Germinal center (tissue), 1 donor: ENCODE data around the gene SDF4.
A peak's percentile ranks its signal among the peaks of the same experiment; 100 is the strongest.
"Not testable (repeated sequence)": the region's sequence is repeated elsewhere in the genome, so short reads cannot be mapped to it uniquely, and the experiment has no call there.

ENCODE experiments used
- DNase-seq: peaks from one replicate; pipeline ENCODE4 v3.0.0; 2012; ENCODE audit warnings: mixed read lengths, low spot score

Gene SDF4

DNA sequence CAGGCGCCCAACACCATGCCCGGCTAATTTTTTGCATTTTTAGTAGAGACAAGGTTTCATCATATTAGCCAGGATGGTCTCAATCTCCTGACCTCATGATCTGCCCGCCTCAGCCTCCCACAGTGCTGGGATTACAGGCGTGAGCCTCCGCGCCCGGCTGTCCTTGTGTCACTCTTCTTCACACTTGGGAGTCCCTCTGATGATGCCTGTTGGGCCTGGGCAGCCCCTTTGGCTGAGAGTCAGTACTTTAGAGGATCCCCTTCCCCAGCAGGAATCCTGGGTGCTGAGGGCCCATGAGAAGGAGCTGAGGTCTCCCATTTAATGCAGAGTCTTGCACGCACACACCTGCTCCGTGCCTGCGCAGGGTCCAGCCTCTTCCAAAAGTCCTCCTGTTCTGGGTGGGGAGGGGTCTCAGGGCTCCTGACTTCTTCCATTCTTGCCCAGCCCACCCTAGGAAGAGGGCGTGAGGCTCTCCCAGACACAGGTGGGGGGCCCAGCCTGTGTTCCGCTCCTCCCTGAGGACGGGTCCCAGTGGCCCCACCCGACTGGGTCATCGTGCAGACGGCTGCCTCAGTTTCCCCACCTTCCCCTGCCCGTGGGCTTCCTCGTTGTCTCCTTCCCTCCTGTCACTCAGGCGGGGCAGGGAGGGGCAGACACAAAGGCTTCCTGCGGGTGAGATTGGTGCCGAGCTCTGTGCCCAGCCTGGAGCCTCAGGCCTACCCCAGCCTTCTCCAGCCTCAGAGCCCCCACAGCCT lies 54.2 kb downstream of the SDF4 start:
- DNase-seq, result no peak

- no peak for DNase-seq
Observed at GRCh38 chr1:1176931-1177330, 54.9 kb downstream of the SDF4 start.

DNA sequence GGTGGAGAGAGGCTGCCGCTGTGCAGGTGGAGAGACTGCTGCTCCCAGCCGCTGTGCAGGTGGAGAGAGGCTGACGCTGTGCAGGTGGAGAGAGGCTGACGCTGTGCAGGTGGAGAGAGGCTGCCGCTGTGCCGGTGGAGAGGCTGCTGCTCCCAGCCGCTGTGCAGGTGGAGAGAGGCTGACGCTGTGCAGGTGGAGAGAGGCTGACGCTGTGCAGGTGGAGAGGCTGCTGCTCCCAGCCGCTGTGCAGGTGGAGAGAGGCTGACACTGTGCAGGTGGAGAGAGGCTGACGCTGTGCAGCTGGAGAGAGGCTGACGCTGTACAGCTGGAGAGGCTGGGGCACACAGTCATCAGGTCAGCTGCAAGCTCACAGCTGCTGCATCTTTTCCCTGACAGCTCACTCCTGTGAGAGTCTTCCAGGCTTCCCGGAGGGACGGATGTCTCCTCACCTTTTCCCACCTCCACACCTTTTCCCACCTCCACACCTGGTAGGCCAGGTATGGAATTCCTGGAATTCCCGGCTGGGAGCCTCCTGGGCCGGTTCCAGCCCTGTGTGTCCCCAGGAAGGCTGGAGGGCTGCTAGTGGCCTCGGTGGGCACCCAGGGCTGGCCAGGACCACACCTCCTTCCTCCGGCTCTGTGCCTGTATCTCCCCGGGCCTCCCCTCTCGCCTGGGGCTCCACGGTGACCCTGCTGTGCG lies 55.6 kb downstream of the SDF4 start:
- DNase-seq, result not testable (repeated sequence)

- DNase-seq, result no peak
Observed at GRCh38 chr1:1175221-1176062, 56.4 kb downstream of the SDF4 start.

GRCh38 chr1:1173793-1174415 lies 57.9 kb downstream of the SDF4 start, which contains the start of gene TTLL10:
Gene TTLL10 (plus strand): TSS chr1:1173880. CDS start chr1:1179216, 5,336 bp downstream.
- no peak for DNase-seq

- no peak for DNase-seq
Observed at GRCh38 chr1:1173061-1173792, 58.6 kb downstream of the SDF4 start.

GRCh38 chr1:1171546-1172340 lies 60.1 kb downstream of the SDF4 start:
- DNase-seq, result peak; percentile 52

DNA sequence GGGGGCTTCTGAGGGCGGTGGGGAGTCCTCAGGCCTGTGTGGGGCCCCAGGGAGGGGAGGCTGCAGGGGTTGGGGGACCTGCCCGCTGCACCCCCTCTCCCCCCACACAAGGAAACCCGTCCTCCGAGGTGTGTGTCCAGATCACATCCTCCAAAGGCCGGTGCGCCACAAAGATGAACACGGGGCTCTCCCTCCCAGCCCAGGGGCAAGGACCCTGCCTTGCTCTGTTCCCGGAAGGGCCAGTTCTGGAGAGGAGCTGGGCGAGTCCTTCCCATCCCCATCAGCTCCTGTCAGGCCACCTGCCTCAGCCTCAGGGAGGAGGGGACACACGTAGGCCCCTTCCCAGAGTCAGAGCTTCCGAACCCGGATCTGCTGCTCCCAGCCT lies 60.6 kb downstream of the SDF4 start:
- no peak for DNase-seq

DNA sequence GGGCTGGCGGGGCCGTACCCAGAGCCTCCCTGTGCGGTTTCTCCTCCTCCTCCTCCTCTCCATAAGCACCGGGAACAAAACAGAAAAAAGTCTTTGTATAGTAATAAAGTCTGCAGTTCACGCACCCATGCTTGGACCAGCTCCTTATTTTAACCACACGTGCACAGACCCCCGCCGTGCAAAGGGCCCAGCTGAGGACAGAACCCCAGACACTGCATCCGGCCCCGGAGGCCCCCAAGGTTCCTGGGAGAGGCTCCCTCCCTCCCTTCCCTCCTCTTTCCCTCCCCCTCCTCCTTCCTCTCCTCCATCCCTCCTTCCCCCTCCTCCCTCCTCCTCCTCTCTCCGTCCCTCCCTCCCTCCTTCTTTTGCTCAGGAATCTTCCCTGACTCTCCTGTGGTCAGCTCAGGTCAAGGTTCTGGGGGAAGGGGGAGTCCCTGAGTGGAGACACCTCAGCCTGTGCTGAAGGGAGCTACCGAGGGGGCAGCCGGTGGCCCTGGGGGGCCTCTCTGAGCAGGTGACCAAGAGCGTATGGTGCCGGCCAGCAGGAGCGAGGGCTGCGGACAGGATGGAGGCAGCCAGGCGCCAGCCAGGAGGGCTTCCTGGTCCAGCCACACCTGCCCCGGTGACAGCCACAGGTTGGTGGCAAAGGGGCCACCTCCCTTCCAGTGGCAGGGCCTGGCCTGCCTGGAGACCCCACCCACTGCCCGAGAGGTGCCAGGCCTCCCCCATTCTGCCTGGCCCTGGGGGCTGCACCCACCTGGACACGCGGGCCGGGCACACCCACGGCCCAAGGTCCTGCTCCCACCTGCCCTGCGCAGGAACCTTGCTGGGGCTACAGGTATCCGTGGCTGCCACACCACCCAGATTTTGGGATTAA lies 61.3 kb downstream of the SDF4 start:
- no peak for DNase-seq

DNA sequence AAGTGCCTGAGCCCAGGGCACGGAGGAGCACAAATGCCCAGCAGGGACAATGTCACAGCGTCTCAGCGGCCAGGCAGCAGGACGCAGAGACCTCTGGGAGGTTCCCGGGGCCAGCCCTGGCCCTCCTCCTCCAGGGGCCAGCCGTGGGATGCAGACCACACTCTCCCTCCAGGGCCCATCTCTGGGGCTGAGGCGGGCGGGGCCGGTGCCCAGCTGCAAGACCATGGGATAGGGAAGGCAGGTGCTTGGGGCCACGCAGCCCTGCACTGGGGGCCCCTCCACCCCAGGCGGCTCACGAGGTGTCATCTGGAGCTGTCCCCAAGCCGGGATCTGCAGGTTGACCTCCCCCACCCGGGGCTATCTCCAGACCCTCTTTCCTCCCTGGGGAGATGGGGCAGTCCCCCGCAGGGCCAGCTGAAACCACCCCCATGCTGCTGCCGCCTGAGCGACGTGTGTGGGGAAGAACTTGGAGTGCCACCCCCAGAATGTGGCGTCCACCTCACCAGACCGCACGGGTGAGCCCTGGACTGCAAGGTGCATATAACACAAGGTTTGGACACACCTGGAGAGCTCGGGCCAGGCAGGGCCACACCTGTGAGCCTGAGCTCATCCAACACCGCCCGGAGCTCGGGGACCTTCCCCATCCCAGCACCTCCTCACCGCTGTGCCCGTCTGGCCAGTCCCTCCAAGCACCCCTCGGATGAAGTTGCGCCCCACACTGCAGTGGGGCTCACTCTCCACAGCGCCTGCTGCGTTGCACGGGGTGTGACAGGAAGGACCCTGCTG lies 62.2 kb downstream of the SDF4 start:
- DNase-seq, result no peak

- DNase-seq, result no peak
Observed at GRCh38 chr1:1168451-1169411, 63.1 kb downstream of the SDF4 start.

DNA sequence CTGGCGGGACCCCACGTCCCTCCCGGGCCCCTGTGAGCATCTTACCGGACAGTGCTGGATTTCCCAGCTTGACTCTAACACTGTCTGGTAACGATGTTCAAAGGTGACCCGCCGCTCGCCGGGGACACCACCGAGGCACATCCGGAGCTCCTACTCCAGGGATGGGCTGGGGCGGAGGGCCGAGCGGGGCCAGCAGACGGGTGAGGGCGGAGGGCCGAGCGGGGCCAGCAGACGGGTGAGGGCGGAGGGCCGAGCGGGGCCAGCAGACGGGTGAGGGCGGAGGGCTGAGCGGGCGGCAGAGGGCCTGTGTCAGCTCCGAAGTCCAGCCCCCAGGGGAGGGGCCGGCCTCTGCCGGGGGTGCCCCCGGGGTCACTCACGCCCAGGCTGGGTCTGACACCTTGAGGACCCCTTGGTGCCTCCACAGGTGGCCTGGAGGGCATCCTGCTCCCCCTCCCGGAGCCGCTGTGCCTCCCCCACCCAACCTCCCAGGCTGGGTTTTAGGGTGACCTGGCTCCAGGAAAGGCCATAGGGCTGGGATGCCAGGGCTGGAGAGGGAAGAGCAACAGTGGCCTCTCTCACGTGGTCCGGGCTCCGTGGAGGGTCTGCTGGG lies 63.9 kb downstream of the SDF4 start:
- DNase-seq, result no peak

DNA sequence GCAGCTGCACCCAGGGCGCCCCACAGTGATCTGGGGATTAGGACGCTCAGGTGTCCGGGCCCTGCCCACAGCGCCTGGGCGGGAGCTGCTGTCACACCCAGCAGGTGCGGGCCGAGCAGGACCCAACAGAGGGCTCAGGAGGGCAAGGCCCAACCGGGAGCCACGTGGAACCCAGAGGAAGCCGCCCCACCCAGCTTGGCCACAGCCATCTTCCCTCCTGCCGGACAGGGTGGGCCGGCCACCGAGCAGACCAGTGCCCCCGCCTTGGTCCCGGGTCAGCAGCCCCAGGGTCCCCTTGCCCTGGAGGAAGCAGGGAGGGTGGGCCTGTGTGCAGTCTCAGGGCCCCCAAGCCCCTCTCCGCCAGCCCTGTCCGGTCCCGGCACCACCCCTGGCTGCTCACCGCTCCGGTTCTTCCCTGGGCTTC lies 64.4 kb downstream of the SDF4 start:
- no peak for DNase-seq
